ENCODE data around the gene PDZD8.

Gene PDZD8

GRCh38 chr10:117284716-117285494 is 90.3 kb downstream of the PDZD8 start:
- no peak for DNase-seq

GRCh38 chr10:117277675-117278074 is 97.6 kb downstream of the PDZD8 start:
- no peak for DNase-seq

- DNase-seq = no peak
Observed at GRCh38 chr10:117275121-117275520, 100.1 kb downstream of the PDZD8 start.

- DNase-seq = no peak
Observed at GRCh38 chr10:117274509-117274908, 100.7 kb downstream of the PDZD8 start.

GRCh38 chr10:117273980-117274379 is 101.3 kb downstream of the PDZD8 start:
- DNase-seq = no peak

GRCh38 chr10:117272195-117273076 is 102.8 kb downstream of the PDZD8 start:
- DNase-seq = no peak

- DNase-seq = no peak
Observed at GRCh38 chr10:117271427-117271826, 103.8 kb downstream of the PDZD8 start.

GRCh38 chr10:117268907-117269306 is 106.3 kb downstream of the PDZD8 start:
- no peak for DNase-seq

GRCh38 chr10:117268258-117268657 is 107.0 kb downstream of the PDZD8 start:
- no peak for DNase-seq

- DNase-seq = no peak
Observed at GRCh38 chr10:117266812-117267211, 108.4 kb downstream of the PDZD8 start.

- DNase-seq = no peak
Observed at GRCh38 chr10:117266400-117266799, 108.8 kb downstream of the PDZD8 start.

GRCh38 chr10:117264782-117265181 is 110.5 kb downstream of the PDZD8 start:
- peak; percentile 78 to 89 for DNase-seq

GRCh38 chr10:117262903-117263293 is 112.3 kb downstream of the PDZD8 start:
- no peak for DNase-seq

- peak in 1 of 2 experiments; percentile 47 for DNase-seq
Observed at GRCh38 chr10:117262291-117262902, 112.8 kb downstream of the PDZD8 start.

- DNase-seq = no peak
Observed at GRCh38 chr10:117261501-117261900, 113.7 kb downstream of the PDZD8 start.

- no peak for DNase-seq
Observed at GRCh38 chr10:117260084-117260483, 115.2 kb downstream of the PDZD8 start.

- no peak for DNase-seq
Observed at GRCh38 chr10:117259279-117259678, 116.0 kb downstream of the PDZD8 start.

GRCh38 chr10:117257721-117258120 is 117.5 kb downstream of the PDZD8 start:
- DNase-seq = no peak

- no peak for DNase-seq
Observed at GRCh38 chr10:117256910-117257309, 118.3 kb downstream of the PDZD8 start.

GRCh38 chr10:117255835-117256460 is 119.3 kb downstream of the PDZD8 start:
- no peak for DNase-seq

- no peak for DNase-seq
Observed at GRCh38 chr10:117254774-117255735, 120.2 kb downstream of the PDZD8 start.

GRCh38 chr10:117254338-117254737 is 120.9 kb downstream of the PDZD8 start:
- no peak for DNase-seq

Measured in SHP77 (cell line).